GM12878 (cell line): ENCODE measurements around the gene PLEKHH2.

Experiments
- CBFB ChIP-seq: IDR thresholded peaks from 2 replicates; pipeline ENCODE4 v1.6.1; 2016; ENCODE audit warnings: antibody characterized with exemption, low read depth
- POLR2AphosphoS2 ChIP-seq: IDR thresholded peaks from 2 replicates; pipeline ENCODE4 v1.6.1; 2011; ENCODE audit warnings: low read depth, mild to moderate bottlenecking, low read length, improper control_type of control experiment, moderate library complexity
- POLR2AphosphoS5 ChIP-seq: IDR thresholded peaks from 2 replicates; pipeline ENCODE4 v1.6.1; 2011; ENCODE audit warnings: mild to moderate bottlenecking, low read length, inconsistent platforms
- RELA ChIP-seq: fragments of 450-650 bp; IDR thresholded peaks from 2 replicates; pipeline ENCODE4 v1.8.0; 2014; ENCODE audit warnings: borderline replicate concordance; ENCODE audit not compliant: partially characterized antibody
- SMARCA5 ChIP-seq: fragments of 450-650 bp; IDR thresholded peaks from 2 replicates; pipeline ENCODE4 v1.6.1; 2017; ENCODE audit warnings: mild to moderate bottlenecking
- TCF3 ChIP-seq: IDR thresholded peaks from 2 replicates; pipeline ENCODE4 v1.6.1; 2012; ENCODE audit warnings: low read depth, mild to moderate bottlenecking, low read length, borderline replicate concordance; ENCODE audit not compliant: insufficient read depth
- TF ChIP-seq, protein P1 (sequence below): IDR thresholded peaks from 2 replicates; pipeline ENCODE4 v1.6.1; 2011; ENCODE audit warnings: low read depth, low read length, improper control_type of control experiment, borderline replicate concordance

DNA sequence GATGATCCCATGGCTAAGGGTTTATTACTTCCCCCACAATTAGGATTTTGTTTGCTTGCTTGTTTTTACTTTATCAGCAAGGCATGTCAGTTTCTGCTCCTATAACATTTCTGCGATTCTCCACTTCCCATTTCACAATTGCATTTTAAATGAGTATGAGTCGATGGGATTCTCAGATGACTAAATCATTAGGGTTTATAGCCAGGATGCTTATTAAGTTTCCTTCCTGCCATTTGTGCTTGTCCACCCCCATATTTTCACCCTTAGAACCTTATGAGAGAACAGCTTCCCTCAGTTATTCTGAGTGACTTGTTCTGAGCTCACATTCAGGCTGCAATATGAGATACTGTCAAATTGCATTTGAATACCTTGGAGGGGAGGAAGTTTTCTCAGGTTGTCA, 77.1 kb downstream of the PLEKHH2 start:
- no peak for TF ChIP-seq RELA
- no peak for TF ChIP-seq TCF3
- no peak for TF ChIP-seq POLR2AphosphoS2
- TF ChIP-seq, protein P1, sequence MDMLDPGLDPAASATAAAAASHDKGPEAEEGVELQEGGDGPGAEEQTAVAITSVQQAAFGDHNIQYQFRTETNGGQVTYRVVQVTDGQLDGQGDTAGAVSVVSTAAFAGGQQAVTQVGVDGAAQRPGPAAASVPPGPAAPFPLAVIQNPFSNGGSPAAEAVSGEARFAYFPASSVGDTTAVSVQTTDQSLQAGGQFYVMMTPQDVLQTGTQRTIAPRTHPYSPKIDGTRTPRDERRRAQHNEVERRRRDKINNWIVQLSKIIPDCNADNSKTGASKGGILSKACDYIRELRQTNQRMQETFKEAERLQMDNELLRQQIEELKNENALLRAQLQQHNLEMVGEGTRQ = no peak
- TF ChIP-seq SMARCA5 = no peak
- TF ChIP-seq POLR2AphosphoS5 = no peak
- TF ChIP-seq CBFB = no peak
